ENCODE results near the gene NRCAM.

- no peak for TF ChIP-seq CTCF (IDR thresholded peaks at IDR 0.05; ENCODE audit: low read depth, low read length)
- TF ChIP-seq EZH2phosphoT487 (IDR thresholded peaks at IDR 0.05; ENCODE audit: low read depth), result no peak
Measured at GRCh38 chr7:108329514-108329913, 126.7 kb downstream of the NRCAM start.

Data from OCI-LY3 (cell line).